HL-60/S4 (cell line): ENCODE measurements around the gene MACF1.

Experiments used
- in situ Hi-C: fragments of 300-500 bp; cut with MboI; formaldehyde crosslinking; loops from 2 replicates; pipeline ENCODE4 v1.14.3; 2022; ENCODE audit warnings: low sequenced_read_pairs

The MACF1 gene

GRCh38 chr1:39288735-39289465 is 84.4 kb downstream of the MACF1 start:
- in situ Hi-C loops: no loop called here

DNA sequence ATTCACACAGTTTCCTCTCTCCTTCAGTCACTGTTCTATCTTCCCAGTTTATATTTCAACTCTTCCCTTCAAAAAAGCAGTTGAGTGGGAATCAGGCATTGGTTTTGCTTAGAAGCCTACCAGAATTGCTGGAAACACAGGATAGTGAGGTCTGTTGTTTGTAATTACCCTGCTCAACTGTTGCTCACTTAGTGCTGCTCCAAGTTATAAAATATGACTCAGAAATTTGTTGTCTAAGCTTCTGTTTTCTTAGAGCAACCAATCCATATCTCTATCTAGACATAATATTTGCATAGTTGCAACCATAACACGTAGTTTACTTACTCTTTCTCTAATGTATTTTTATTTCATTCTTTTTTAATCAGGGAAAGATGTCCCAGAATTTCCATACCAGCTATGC is 87.9 kb downstream of the MACF1 start:
- in situ Hi-C loops: no loop called here

DNA sequence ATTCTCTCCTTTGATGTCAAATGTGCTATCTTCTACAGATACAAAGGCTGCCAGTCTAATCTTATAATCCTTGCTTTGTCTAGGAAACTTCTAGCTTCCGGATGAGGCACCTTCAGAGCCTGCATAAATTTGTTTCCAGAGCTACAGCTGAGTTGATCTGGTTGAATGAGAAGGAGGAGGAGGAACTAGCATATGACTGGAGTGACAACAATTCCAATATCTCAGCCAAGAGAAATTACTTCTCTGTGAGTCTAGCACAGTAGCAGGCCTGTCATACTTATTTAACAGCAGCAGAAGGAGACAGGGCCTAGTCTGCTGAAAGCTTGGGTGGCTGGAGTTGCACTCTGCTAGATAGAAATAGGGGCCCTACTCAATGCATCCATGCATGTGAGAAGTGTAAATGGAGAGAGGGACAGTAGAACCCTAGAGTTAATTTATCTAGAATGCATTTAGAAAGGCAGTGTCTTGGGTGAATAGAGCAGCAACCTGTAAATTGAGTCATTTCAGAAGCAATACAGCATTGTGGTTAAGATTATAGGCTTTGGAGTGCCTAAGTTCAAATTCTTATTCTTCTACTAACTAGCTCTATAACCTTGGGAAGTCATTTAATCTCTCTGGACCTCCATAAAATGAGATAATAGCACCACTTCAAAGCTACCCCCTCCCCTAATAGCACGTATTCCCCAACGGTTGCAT is 89.0 kb downstream of the MACF1 start:
- in situ Hi-C loops: no loop called here

DNA sequence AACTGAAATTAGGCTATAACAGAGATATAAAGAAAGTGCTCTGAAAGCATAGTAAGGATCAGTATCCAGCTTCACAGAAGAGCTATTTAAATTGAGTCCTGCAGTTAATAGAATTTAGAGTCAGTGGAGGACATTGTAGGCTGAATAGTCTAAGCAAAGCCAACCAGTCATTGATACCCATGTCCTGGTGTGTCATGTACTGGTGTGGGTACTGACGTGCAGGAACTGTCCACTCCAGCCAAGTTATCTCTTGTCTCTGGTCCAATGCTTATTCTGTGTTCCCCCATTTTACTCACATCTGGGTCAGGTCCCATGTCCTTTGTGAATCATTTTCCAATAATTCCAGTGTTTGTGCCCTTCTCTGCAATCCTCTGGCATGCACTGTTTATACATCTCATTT is 90.0 kb downstream of the MACF1 start:
- in situ Hi-C loops: no loop called here

- in situ Hi-C loops: no loop called here
Observed at GRCh38 chr1:39295901-39296300, 91.4 kb downstream of the MACF1 start.

GRCh38 chr1:39297551-39297950 is 93.1 kb downstream of the MACF1 start:
- in situ Hi-C loops: no loop called here

DNA sequence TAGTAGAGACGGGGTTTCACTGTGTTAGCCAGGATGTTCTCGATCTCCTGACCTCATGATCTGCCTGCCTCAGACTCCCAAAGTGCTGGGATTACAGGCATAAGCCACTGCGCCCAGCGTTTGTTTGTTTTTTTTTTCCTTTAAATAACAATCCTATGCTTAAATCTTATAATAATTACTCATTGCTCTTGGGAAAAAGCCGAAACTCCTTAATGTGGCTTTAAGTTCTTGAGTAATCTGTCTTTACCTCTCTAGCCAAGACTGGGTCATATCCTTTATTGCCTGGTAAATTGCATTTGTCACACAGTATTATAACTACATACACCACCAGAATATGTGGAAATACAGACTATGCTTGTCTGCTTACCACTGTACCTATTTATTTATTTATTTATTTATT is 97.1 kb downstream of the MACF1 start:
- in situ Hi-C loops: no loop called here

DNA sequence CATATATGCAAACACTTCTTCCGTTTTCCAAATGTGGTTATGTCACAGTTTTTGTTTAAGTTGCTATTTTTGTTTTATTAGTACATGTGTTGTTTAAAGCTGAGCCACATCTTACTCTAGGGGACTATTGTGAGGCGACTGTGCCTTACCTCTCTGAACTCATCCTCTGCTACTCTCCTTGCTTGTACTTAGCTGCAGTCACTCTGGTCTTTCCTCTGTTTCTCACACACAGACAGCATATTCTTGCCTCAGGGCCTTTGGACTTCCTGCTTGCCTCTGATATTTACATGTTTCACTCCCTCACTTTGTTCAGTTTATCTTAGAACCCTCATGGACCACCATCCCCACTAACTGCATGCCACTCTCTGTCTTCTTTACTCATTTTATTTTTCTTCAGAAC is 101.1 kb downstream of the MACF1 start:
- in situ Hi-C loops: no loop called here

GRCh38 chr1:39310015-39310414 is 105.5 kb downstream of the MACF1 start:
- in situ Hi-C loops: no loop called here

- in situ Hi-C loops: no loop called here
Observed at GRCh38 chr1:39310691-39311090, 106.2 kb downstream of the MACF1 start.

GRCh38 chr1:39317111-39317510 is 112.6 kb downstream of the MACF1 start:
- in situ Hi-C loops: no loop called here

GRCh38 chr1:39317910-39318633 is 113.6 kb downstream of the MACF1 start:
- in situ Hi-C loops: no loop called here

GRCh38 chr1:39321979-39322378 is 117.5 kb downstream of the MACF1 start:
- in situ Hi-C loops: no loop called here

- in situ Hi-C loops: no loop called here
Observed at GRCh38 chr1:39322431-39322830, 117.9 kb downstream of the MACF1 start.

- in situ Hi-C loops: no loop called here
Observed at GRCh38 chr1:39324888-39325287, 120.4 kb downstream of the MACF1 start.

DNA sequence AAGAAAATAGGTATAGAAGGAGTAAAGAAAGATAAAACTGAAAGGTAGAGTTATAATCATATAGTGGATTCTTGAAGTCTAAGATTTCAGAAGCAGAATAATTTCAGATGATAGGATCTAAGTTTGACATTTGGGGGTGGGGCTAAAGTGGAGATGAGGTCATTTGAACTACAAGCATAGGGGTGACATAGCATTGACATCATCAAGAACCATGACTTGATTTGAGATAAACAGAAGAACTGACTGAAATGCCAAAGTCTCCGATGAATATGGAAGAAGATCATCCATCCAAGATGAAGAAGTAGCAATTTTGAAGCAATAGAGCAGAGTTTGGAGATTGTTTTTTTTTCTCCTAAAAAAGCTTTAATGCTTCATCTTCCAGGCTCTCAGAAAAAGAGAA is 122.3 kb downstream of the MACF1 start:
- in situ Hi-C loops: no loop called here

- in situ Hi-C loops: no loop called here
Observed at GRCh38 chr1:39328095-39328494, 123.6 kb downstream of the MACF1 start.

DNA sequence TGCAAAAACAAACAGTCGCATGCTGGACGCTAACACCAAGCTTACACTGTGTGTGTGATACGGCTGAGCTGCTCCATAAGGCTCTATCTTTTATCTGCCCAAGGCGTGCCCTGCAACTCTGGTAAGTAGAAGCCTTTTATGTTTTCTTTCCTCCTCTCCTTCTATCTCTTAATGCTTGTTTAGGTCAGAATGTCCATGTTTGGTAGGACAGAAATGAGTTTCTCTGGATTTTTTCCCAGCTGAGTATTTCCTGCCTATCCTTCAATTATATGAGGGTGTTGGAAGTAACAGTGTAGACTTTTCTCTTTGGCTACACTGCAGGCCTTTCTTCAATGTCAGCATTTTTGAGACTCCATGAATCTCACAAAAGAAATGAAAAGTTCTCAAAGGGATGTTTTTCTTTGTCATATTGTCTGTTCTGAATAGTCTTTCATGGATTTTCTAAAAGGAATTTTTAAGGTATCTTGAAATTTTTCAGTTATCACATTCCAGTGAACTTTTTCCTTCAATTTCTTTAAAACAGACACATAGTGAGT is 124.2 kb downstream of the MACF1 start:
- in situ Hi-C loops: no loop called here

DNA sequence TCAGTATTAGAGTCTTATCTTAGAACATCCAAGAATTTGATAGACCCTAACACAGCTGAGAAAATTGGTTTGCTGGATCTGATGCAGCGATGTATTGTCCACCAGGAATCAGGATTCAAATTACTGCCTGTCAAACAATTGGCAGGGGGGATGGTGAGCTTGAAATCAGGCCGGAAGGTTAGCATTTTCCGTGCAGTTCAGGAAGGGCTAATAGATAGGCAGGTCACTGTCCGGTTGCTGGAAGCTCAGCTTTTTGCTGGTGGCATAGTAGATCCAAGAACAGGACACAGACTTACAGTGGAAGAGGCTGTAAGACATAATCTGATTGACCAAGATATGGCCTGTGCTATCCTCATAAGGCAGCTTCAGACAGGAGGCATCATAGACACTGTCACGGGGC is 127.2 kb downstream of the MACF1 start:
- in situ Hi-C loops: no loop called here

DNA sequence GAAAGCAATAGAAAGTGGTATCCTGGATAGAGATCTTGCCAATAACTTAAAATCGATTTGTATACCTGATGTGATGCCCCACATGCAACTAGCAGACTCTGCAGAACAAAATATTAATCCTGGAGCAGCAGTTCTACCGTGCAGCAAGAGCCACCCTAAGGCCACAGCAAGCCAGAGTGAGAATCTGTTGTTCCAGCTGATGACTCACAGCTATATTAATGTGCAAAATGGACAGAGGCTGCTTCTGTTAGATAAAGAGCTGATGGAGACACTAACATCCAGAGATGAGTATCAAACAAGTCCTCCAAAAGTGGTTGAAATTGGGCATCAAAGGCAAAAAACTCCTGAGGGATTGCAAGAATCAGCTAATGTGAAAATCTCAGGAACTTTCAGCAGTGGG is 127.8 kb downstream of the MACF1 start:
- in situ Hi-C loops: no loop called here

- in situ Hi-C loops: no loop called here
Observed at GRCh38 chr1:39332828-39333227, 128.3 kb downstream of the MACF1 start.

DNA sequence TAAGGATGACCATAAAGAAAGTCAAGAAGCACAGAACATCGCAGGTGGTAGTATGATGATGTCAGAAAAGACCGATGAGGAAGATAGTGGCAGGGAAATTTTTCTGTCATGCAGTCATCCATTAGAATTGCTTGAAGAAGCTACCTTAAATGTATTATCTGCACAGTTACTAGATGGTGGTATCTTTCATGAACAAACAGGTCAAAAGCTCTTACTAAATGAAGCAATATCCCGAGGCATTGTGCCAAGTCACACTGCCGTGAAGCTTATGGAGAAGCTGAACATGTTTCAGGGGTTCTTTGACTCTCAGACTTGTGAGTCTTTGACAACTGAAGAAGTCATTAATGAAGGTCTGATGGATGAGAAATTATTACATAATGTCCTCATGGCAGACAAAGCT is 128.8 kb downstream of the MACF1 start:
- in situ Hi-C loops: no loop called here
